Spleen (tissue), 11 donors: ENCODE data around the gene GNG10. TPM values are rescaled to one million over a fixed set of nuclear protein-coding genes. Genes with fewer than 3 reads are reported as not detected.

Source experiments
- DNase-seq: peaks from one replicate; pipeline ENCODE4 v3.0.0-alpha.2; 2020
- H3K27ac ChIP-seq, 8 donors: fragments of 200-600 bp; sonication (generic) in 7 of 8; 1 replicate in 4 of 8; 2 replicates in 4 of 8; pipeline versions ENCODE4 v1.5.0 to v1.8.0; 2016 to 2021; ENCODE audit warnings: inconsistent platforms in 4 of 8, mild to moderate bottlenecking in 4 of 8, moderate library complexity in 1 of 8
- H3K27me3 ChIP-seq, 7 donors: fragments of 200-600 bp; sonication (generic) in 6 of 7; replicated peaks in 1 of 7; 1 replicate in 4 of 7; 2 replicates in 3 of 7; pipeline versions ENCODE4 v1.5.0 to v1.8.0; 2016 to 2021; ENCODE audit warnings: inconsistent platforms in 3 of 7, mild to moderate bottlenecking in 1 of 7
- H3K36me3 ChIP-seq, 6 donors: fragments of 200-600 bp; sonication (generic) in 5 of 6; 1 replicate in 4 of 6; 2 replicates in 2 of 6; pipeline versions ENCODE4 v1.5.0 to v1.8.0; 2016 to 2021; ENCODE audit warnings: inconsistent platforms in 2 of 6
- H3K4me1 ChIP-seq, 6 donors: fragments of 200-600 bp; sonication (generic) in 5 of 6; 1 replicate in 3 of 6; 2 replicates in 3 of 6; pipeline versions ENCODE4 v1.5.0 to v1.8.0; 2016 to 2021; ENCODE audit warnings: inconsistent platforms in 3 of 6
- H3K4me3 ChIP-seq, 8 donors: fragments of 200-600 bp; sonication (generic) in 7 of 8; 1 replicate in 4 of 8; 2 replicates in 4 of 8; pipeline versions ENCODE4 v1.5.0 to v1.8.0; 2016 to 2021; ENCODE audit warnings: inconsistent platforms in 4 of 8, mild to moderate bottlenecking in 4 of 8, moderate library complexity in 2 of 8
- H3K9me3 ChIP-seq, 8 donors: fragments of 200-600 bp; sonication (generic) in 7 of 8; 1 replicate in 4 of 8; 2 replicates in 4 of 8; pipeline versions ENCODE4 v1.5.0 to v1.8.0; 2016 to 2021; ENCODE audit warnings: inconsistent platforms in 4 of 8
- CTCF ChIP-seq, 11 experiments: fragments of 200-600 bp in 7 of 11; fragments of 450-650 bp in 4 of 11; sonication (generic) in 4 of 11; IDR thresholded peaks in 8 of 11; conservative IDR thresholded peaks in 3 of 11; 1 replicate in 7 of 11; 2 replicates in 4 of 11; pipeline versions ENCODE4 v1.4.0 to v1.8.0; 2016 to 2021; ENCODE audit warnings: antibody characterized with exemption in 11 of 11, inconsistent platforms in 4 of 11, mild to moderate bottlenecking in 1 of 11
- POLR2A ChIP-seq, 3 donors: fragments of 450-650 bp; IDR thresholded peaks; one replicate each; pipeline ENCODE4 v1.5.1; 2017; ENCODE audit warnings: antibody characterized with exemption in 3 of 3, mild to moderate bottlenecking in 1 of 3
- POLR2AphosphoS5 ChIP-seq, 3 donors: sonication (generic); formaldehyde crosslinking; IDR thresholded peaks; one replicate each; pipeline ENCODE4 v1.5.1; 2017; ENCODE audit warnings: antibody characterized with exemption in 3 of 3
- WGBS, 5 donors: extraction: QIAGEN DNeasy Blood & Tissue Kit in 3 of 5; methylation state at CpG; one replicate each; pipeline versions ENCODE4 v1.1.5 to v1.1.7; 2013 to 2018; 5-methylcytosine and 5-hydroxymethylcytosine counted together
- intact Hi-C: fragments of 100-400 bp; cut with DNase I; formaldehyde crosslinking; loops from one replicate; pipeline ENCODE4 v1.15.0; 2023; ENCODE audit warnings: low total_unique reads
- polyA plus RNA-seq, 3 donors: library from polyadenylated mRNA; stranded (reverse); fragments of 200-250 nt; gene quantifications; one replicate each; pipeline ENCODE4 v1.2.1, GENCODE V29; 2013
- total RNA-seq, 7 donors: library from RNA; depleted of rRNA in 3 of 7; stranded (reverse); fragments of >200 nt in 3 of 7; fragmentation: NEBNext Ultra II Directional in 4 of 7; extraction: Animal tissue kit (Norgen Biotek cat#: 25700) in 4 of 7; gene quantifications; one replicate each; pipeline versions ENCODE4 v1.1.0 to v1.2.1, GENCODE V29; 2016 to 2021
- donor health status: healthy with polysubstance abuse.
- donor health status: DM: no; HTN: no; CAD: no; lungs with moderate emphysema.
- donor health status: DM: no; HTN: no; CAD: no.
- donor health status: Bipolar disorder and iron deficiency.
- donor health status: healthy.
- donor health status: DM: no; HTN: no; CAD: no.
- donor health status: DM: yes; HTN: yes; CAD: no.

The GNG10 gene
- total and polyA plus RNA-seq, 10 donors = 34.0 to 141 (median 52.6) TPM

GRCh38 chr9:111630182-111630963 is 31.0 kb upstream of the GNG10 start:
- TF ChIP-seq POLR2A (IDR thresholded peaks at IDR 0.05) (no peak), CTCF (IDR thresholded peaks at IDR 0.05 in 8 of 11, conservative IDR thresholded peaks at IDR 0.05 in 3 of 11) (no peak), POLR2AphosphoS5 (IDR thresholded peaks at IDR 0.05) (no peak)
- Histone ChIP-seq H3K36me3 (no peaks in the 10 kb centered on the region), H3K27me3 (no peaks in the 10 kb centered on the region), H3K27ac (peak overlapping the region in 7 of 8 donors; percentile 49 to 97 (median 92)), H3K4me1 (peaks cover 9 to 47% (median 36%) of the 10 kb centered on the region in 6 donors), H3K9me3 (no peaks in the 10 kb centered on the region), H3K4me3 (peak overlapping the region; percentile 69 to 97 (median 90))
- WGBS, 5 donors = 12 to 22% (median 16%) methylated on average over 17 of the region's 17 CpGs
- peak; percentile 78 for DNase-seq
- intact Hi-C loops = loop anchor here (10.0 kb wide), 1 partner anchor 146 kb away; the partner anchor contains the start of gene ECPAS

DNA sequence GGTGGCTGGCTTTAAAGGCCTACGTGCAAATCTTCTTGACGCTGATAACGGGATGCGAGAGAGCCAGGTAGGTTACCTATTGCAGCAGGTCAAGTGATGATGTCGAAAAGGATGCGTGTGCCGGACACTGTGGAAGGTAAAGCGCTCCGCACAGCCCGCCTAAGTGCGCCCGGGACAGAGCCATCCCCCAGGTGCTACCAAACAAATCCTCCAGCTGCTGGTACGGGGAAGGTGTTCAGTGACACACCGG is 30.5 kb upstream of the GNG10 start:
- no peak for DNase-seq
- 0 to 1% (median 0%) methylated on average over 4 to 14 of the region's 14 CpGs for WGBS, 5 donors
- H3K27me3 ChIP-seq = no peaks in the 10 kb centered on the region
- peak overlapping the region; percentile 69 to 97 (median 90) for H3K4me3 ChIP-seq
- no peaks in the 10 kb centered on the region for H3K36me3 ChIP-seq
- TF ChIP-seq POLR2AphosphoS5 (IDR thresholded peaks at IDR 0.05) = no peak
- TF ChIP-seq POLR2A (IDR thresholded peaks at IDR 0.05) = no peak
- no peak for TF ChIP-seq CTCF (IDR thresholded peaks at IDR 0.05 in 8 of 11, conservative IDR thresholded peaks at IDR 0.05 in 3 of 11)
- peak overlapping the region in 7 of 8 donors; percentile 49 to 97 (median 92) for H3K27ac ChIP-seq
- H3K4me1 ChIP-seq = peaks cover 9 to 52% (median 42%) of the 10 kb centered on the region in 6 donors
- no peaks in the 10 kb centered on the region for H3K9me3 ChIP-seq
- intact Hi-C loops = loop anchor here (10.0 kb wide), 1 partner anchor 146 kb away; the partner anchor contains the start of gene ECPAS

- WGBS, 5 donors = 0 to 1% (median 0%) methylated on average over 22 to 79 of the region's 79 CpGs
- no peaks in the 10 kb centered on the region for H3K27me3 ChIP-seq
- peaks cover 9 to 58% (median 44%) of the 10 kb centered on the region in 6 donors for H3K4me1 ChIP-seq
- TF ChIP-seq POLR2AphosphoS5 (IDR thresholded peaks at IDR 0.05) = peak; percentile 98 to 100 (median 99)
- peak; percentile 96 to 99 (median 97) for TF ChIP-seq POLR2A (IDR thresholded peaks at IDR 0.05)
- TF ChIP-seq CTCF (IDR thresholded peaks at IDR 0.05 in 8 of 11, conservative IDR thresholded peaks at IDR 0.05 in 3 of 11) = peak in 6 of 11 experiments; percentile 2 to 52 (median 26)
- peak within 1 kb of the TSS; percentile 69 to 97 (median 90) for H3K4me3 ChIP-seq
- peak within 1 kb of the TSS; percentile 64 to 97 (median 93) for H3K27ac ChIP-seq
- intact Hi-C loops = loop anchor here (10.0 kb wide), 1 partner anchor 147 kb away; the partner anchor contains the start of gene ECPAS
- H3K36me3 ChIP-seq = no peaks in the 10 kb centered on the region
- DNase-seq = peak; percentile 99
- H3K9me3 ChIP-seq = no peaks in the 10 kb centered on the region
Measured at GRCh38 chr9:111631214-111631971, 30.0 kb upstream of the GNG10 start, which contains the start of gene DNAJC25. Gene DNAJC25 (plus strand): TSS chr9:111631334. CDS start chr9:111631408, 74 bp downstream.
